Measurements from ENCODE around the gene PDE9A. TPM values are rescaled to one million over a fixed set of nuclear protein-coding genes. Genes with fewer than 3 reads are reported as not detected.

PDE9A gene
- total RNA-seq, 1 experiment from 2014 or later = 8.4 TPM

- BruUV-seq (replicated peaks) = no TSS peak
- POLR2A ChIA-PET (ENCODE audit: unreplicated experiment) = no interaction called here
- no peaks in the 10 kb centered on the region for H3K9me3 ChIP-seq (ENCODE audit: insufficient read depth, low read depth)
- no peak overlapping the region for H2AFZ ChIP-seq
- H3K79me2 ChIP-seq (ENCODE audit: low read depth) = no peaks in the 10 kb centered on the region
- no peaks in the 10 kb centered on the region for H4K20me1 ChIP-seq (ENCODE audit: insufficient read depth)
- CTCF ChIA-PET = no interaction called here
- H3K4me1 ChIP-seq (replicated peaks; ENCODE audit: insufficient read depth) = no peaks in the 10 kb centered on the region
- H3K4me2 ChIP-seq = no peak overlapping the region
- no peaks in the 10 kb centered on the region for H3K27me3 ChIP-seq (ENCODE audit: insufficient read depth, low read depth)
- H3K27ac ChIP-seq = no peak overlapping the region
- H3F3A ChIP-seq (ENCODE audit: insufficient read depth, low read depth) = no peaks in the 10 kb centered on the region
- DNase-seq = no peak
- no peaks in the 10 kb centered on the region for H3K36me3 ChIP-seq (ENCODE audit: low read depth)
- H3K4me3 ChIP-seq = no peak overlapping the region
- no peak for TF ChIP-seq CTCF (conservative IDR thresholded peaks at IDR 0.05)
- no peaks in the 10 kb centered on the region for H3K9me2 ChIP-seq (ENCODE audit: insufficient read depth)
- intact Hi-C loops (cut with micrococcal nuclease; ENCODE audit: unreplicated experiment) = no loop called here
Observed at GRCh38 chr21:42695697-42696380, 42.4 kb downstream of the PDE9A start.

- POLR2A ChIA-PET (ENCODE audit: unreplicated experiment) = no interaction called here
Observed at GRCh38 chr21:42696501-42697040, 43.1 kb downstream of the PDE9A start.

GRCh38 chr21:42698733-42699132 lies 45.3 kb downstream of the PDE9A start:
- no TSS peak for BruUV-seq (replicated peaks)

More at GRCh38 chr21:42696501-42697040, 43.1 kb downstream of the PDE9A start:
- no peak for TF ChIP-seq EZH2 (IDR thresholded peaks at IDR 0.05; ENCODE audit: low read depth)
- TF ChIP-seq CTCF (conservative IDR thresholded peaks at IDR 0.05) = no peak
- no TSS peak for BruUV-seq (replicated peaks)
- intact Hi-C loops (cut with micrococcal nuclease; ENCODE audit: unreplicated experiment) = no loop called here
- CTCF ChIA-PET = no interaction called here
- no peak for DNase-seq
- no peaks in the 10 kb centered on the region for H4K20me1 ChIP-seq (ENCODE audit: insufficient read depth)
- H3K9me2 ChIP-seq (ENCODE audit: insufficient read depth) = no peaks in the 10 kb centered on the region
- H3K27ac ChIP-seq = no peak overlapping the region
- no peak overlapping the region for H2AFZ ChIP-seq
- no peaks in the 10 kb centered on the region for H3K9me3 ChIP-seq (ENCODE audit: insufficient read depth, low read depth)
- H3K4me1 ChIP-seq (replicated peaks; ENCODE audit: insufficient read depth) = no peaks in the 10 kb centered on the region
- H3K4me2 ChIP-seq = no peak overlapping the region
- H3K4me3 ChIP-seq = no peak overlapping the region
- H3K79me2 ChIP-seq (ENCODE audit: low read depth) = no peaks in the 10 kb centered on the region
- H3K36me3 ChIP-seq (ENCODE audit: low read depth) = no peaks in the 10 kb centered on the region
- no peaks in the 10 kb centered on the region for H3F3A ChIP-seq (ENCODE audit: insufficient read depth, low read depth)
- H3K27me3 ChIP-seq (ENCODE audit: insufficient read depth, low read depth) = no peaks in the 10 kb centered on the region

More at GRCh38 chr21:42698733-42699132, 45.3 kb downstream of the PDE9A start:
- Histone ChIP-seq H3K79me2 (ENCODE audit: low read depth) (no peaks in the 10 kb centered on the region), H3K4me3 (no peak overlapping the region), H4K20me1 (ENCODE audit: insufficient read depth) (no peaks in the 10 kb centered on the region), H3K9me2 (ENCODE audit: insufficient read depth) (no peaks in the 10 kb centered on the region), H3K4me2 (no peak overlapping the region), H2AFZ (no peak overlapping the region), H3K9me3 (ENCODE audit: insufficient read depth, low read depth) (no peaks in the 10 kb centered on the region), H3K4me1 (replicated peaks; ENCODE audit: insufficient read depth) (no peaks in the 10 kb centered on the region), H3F3A (ENCODE audit: insufficient read depth, low read depth) (no peaks in the 10 kb centered on the region), H3K27ac (no peak overlapping the region), H3K36me3 (ENCODE audit: low read depth) (no peaks in the 10 kb centered on the region), H3K27me3 (ENCODE audit: insufficient read depth, low read depth) (no peaks in the 10 kb centered on the region)
- intact Hi-C loops (cut with micrococcal nuclease; ENCODE audit: unreplicated experiment) = no loop called here
- POLR2A ChIA-PET (ENCODE audit: unreplicated experiment) = no interaction called here
- CTCF ChIA-PET = no interaction called here
- DNase-seq = no peak
- TF ChIP-seq EZH2 (IDR thresholded peaks at IDR 0.05; ENCODE audit: low read depth) (no peak), CTCF (conservative IDR thresholded peaks at IDR 0.05) (no peak)
